ENCODE results near the gene ZNF836. TPM values are rescaled to one million over a fixed set of nuclear protein-coding genes. Genes with fewer than 3 reads are reported as not detected.
"Not testable (repeated sequence)": the region's sequence is repeated elsewhere in the genome, so short reads cannot be mapped to it uniquely, and the experiment has no call there.

Gene ZNF836
- 12.0 and 12.8 TPM in 2 replicates for total RNA-seq (2014; rRNA removed; shearing (Covaris generic))

GRCh38 chr19:52171321-52172169 lies at the start of gene ZNF836:
TSS of gene ZNF836 (minus strand) at chr19:52171621. CDS start at chr19:52168072, 3,549 bp downstream.
- peak; percentile 78 for DNase-seq (ENCODE audit: low read depth)

GRCh38 chr19:52221031-52221430 lies 49.6 kb upstream of the ZNF836 start:
- no peak for DNase-seq (ENCODE audit: low read depth)

GRCh38 chr19:52219611-52220010 lies 48.2 kb upstream of the ZNF836 start:
- DNase-seq (ENCODE audit: low read depth), result no peak

GRCh38 chr19:52217576-52217975 lies 46.2 kb upstream of the ZNF836 start:
- DNase-seq (ENCODE audit: low read depth), result no peak

- no peak for DNase-seq (ENCODE audit: low read depth)
Measured at GRCh38 chr19:52216401-52216800, 45.0 kb upstream of the ZNF836 start.

GRCh38 chr19:52214241-52214640 lies 42.8 kb upstream of the ZNF836 start:
- DNase-seq (ENCODE audit: low read depth), result no peak

- no peak for DNase-seq (ENCODE audit: low read depth)
Measured at GRCh38 chr19:52212572-52213255, 41.3 kb upstream of the ZNF836 start.

GRCh38 chr19:52211926-52212571 lies 40.6 kb upstream of the ZNF836 start:
- DNase-seq (ENCODE audit: low read depth), result no peak

- DNase-seq (ENCODE audit: low read depth), result no peak
Measured at GRCh38 chr19:52211203-52211602, 39.8 kb upstream of the ZNF836 start.

GRCh38 chr19:52206481-52206880 lies 35.1 kb upstream of the ZNF836 start:
- no peak for DNase-seq (ENCODE audit: low read depth)

GRCh38 chr19:52200755-52201391 lies 29.5 kb upstream of the ZNF836 start:
- DNase-seq (ENCODE audit: low read depth), result not testable (repeated sequence)

- peak; percentile 19 for DNase-seq (ENCODE audit: low read depth)
Measured at GRCh38 chr19:52200044-52200443, 28.6 kb upstream of the ZNF836 start.

- no peak for DNase-seq (ENCODE audit: low read depth)
Measured at GRCh38 chr19:52198678-52199077, 27.3 kb upstream of the ZNF836 start.

GRCh38 chr19:52197964-52198363 lies 26.5 kb upstream of the ZNF836 start:
- no peak for DNase-seq (ENCODE audit: low read depth)

GRCh38 chr19:52196256-52196967 lies 25.0 kb upstream of the ZNF836 start:
- no peak for DNase-seq (ENCODE audit: low read depth)

GRCh38 chr19:52191951-52192350 lies 20.5 kb upstream of the ZNF836 start:
- DNase-seq (ENCODE audit: low read depth), result no peak

- DNase-seq (ENCODE audit: low read depth), result no peak
Measured at GRCh38 chr19:52191389-52191788, 20.0 kb upstream of the ZNF836 start.

- DNase-seq (ENCODE audit: low read depth), result peak; percentile 59
Measured at GRCh38 chr19:52190487-52191293, 19.3 kb upstream of the ZNF836 start.

GRCh38 chr19:52189735-52190486 lies 18.5 kb upstream of the ZNF836 start, which contains the start of gene PPP2R1A:
TSS of gene PPP2R1A (plus strand) at chr19:52190052. CDS start at chr19:52190097, 45 bp downstream.
- DNase-seq (ENCODE audit: low read depth), result peak; percentile 100
